Heart right ventricle (tissue), 16 donors: ENCODE results near the gene SMARCAL1. TPM values are rescaled to one million over a fixed set of nuclear protein-coding genes. Genes with fewer than 3 reads are reported as not detected.

ENCODE experiments used
- ATAC-seq, 8 donors: fragments of 200-7000 bp; cut with Tn5 transposase; one replicate each; pipeline ENCODE4 v1.9.1; 2020; ENCODE audit warnings: mild to moderate bottlenecking in 8 of 8, moderate library complexity in 8 of 8, moderate number of reproducible peaks in 1 of 8
- DNase-seq, 2 donors: peaks; one replicate each; pipeline ENCODE4 v3.0.0-alpha.2; 2020
- H3K27ac ChIP-seq, 10 donors: fragments of 200-600 bp; sonication (generic) in 2 of 10; one replicate each; pipeline versions ENCODE4 v1.5.0 to v1.8.0; 2020 to 2022; ENCODE audit warnings: mild to moderate bottlenecking in 3 of 10
- H3K27me3 ChIP-seq, 7 donors: fragments of 200-600 bp; one replicate each; pipeline ENCODE4 v1.8.0; 2021 to 2022; ENCODE audit warnings: mild to moderate bottlenecking in 2 of 7
- H3K36me3 ChIP-seq, 9 donors: fragments of 200-600 bp; sonication (generic) in 1 of 9; one replicate each; pipeline versions ENCODE4 v1.5.0 to v1.8.0; 2020 to 2022; ENCODE audit warnings: mild to moderate bottlenecking in 2 of 9
- H3K4me1 ChIP-seq, 9 donors: fragments of 200-600 bp; sonication (generic) in 1 of 9; one replicate each; pipeline versions ENCODE4 v1.5.0 to v1.8.0; 2020 to 2022; ENCODE audit warnings: mild to moderate bottlenecking in 4 of 9
- H3K4me3 ChIP-seq, 10 donors: fragments of 200-600 bp; sonication (generic) in 2 of 10; one replicate each; pipeline versions ENCODE4 v1.5.0 to v1.8.0; 2020 to 2022; ENCODE audit warnings: mild to moderate bottlenecking in 7 of 10, moderate library complexity in 2 of 10
- H3K9me3 ChIP-seq, 11 donors: fragments of 200-600 bp in 10 of 11; sonication (generic) in 2 of 11; one replicate each; pipeline versions ENCODE4 v1.5.0 to v1.8.0; 2013 to 2022; ENCODE audit warnings: mild to moderate bottlenecking in 2 of 11, control low read depth in 1 of 11, moderate library complexity in 1 of 11
- WGBS, 2 donors: extraction: QIAGEN DNeasy Blood & Tissue Kit; methylation state at CpG; one replicate each; pipeline ENCODE4 v1.1.7; 2013; ENCODE audit warnings: inconsistent platforms in 1 of 2; 5-methylcytosine and 5-hydroxymethylcytosine counted together
- intact Hi-C, 10 donors: fragments of 100-400 bp; cut with DNase I; formaldehyde crosslinking; loops; one replicate each; pipeline versions ENCODE4 v1.11.1 to v1.14.2; 2022
- polyA plus RNA-seq, 2 donors: library from polyadenylated mRNA; stranded (reverse); fragments of 200-250 nt; gene quantifications; one replicate each; pipeline ENCODE4 v1.2.3, GENCODE V29; 2013
- total RNA-seq, 10 donors: library from RNA; stranded (reverse); fragmentation: NEBNext Ultra II Directional in 3 of 10; extraction: Animal tissue kit (Norgen Biotek cat#: 25700) in 3 of 10; gene quantifications; one replicate each; pipeline versions ENCODE4 v1.2.1 to v1.2.4, GENCODE V29; 2021 to 2023
- TF ChIP-seq, protein P1 (sequence below), 9 donors: fragments of 200-600 bp; sonication (generic) in 2 of 9; IDR thresholded peaks; one replicate each; pipeline versions ENCODE4 v1.5.0 to v1.8.0; 2021 to 2022; ENCODE audit warnings: antibody characterized with exemption in 9 of 9, mild to moderate bottlenecking in 5 of 9, moderate library complexity in 1 of 9
- donor health status: Arrhythmogenic right ventricular cardiomyopathy.
- donor health status: ischemic (EF 13 %, LVEDD 7.1; RV severe dilation, severe dysfunction).
- donor health status: healthy with polysubstance abuse.
- donor health status: DM: no; HTN: yes; CAD: no.
- donor health status: DM: no; HTN: no; CAD: no.
- donor health status: ischemic (EF 25% LVEDD 6.9; RV normal size, moderate dysfunction).
- donor health status: ischemic (EF 25% LVEDD 5.7; RV mildly dilated, moderate dysfunction).
- donor health status: healthy.
- donor health status: DM: yes; HTN: yes; CAD: no.
- donor health status: Ischemic cardiomyopathy.
- donor health status: ischemic (EF 35%, LVEDD 5.7; RV mildly dilated, moderate dysfunction).
- donor health status: nonischemic (EF 11% LVEDD 7.7; RV severe dilation, severe dysfunction).
- donor health status: DM: yes; HTN: yes; CAD: no.
- donor health status: PGD.
- donor health status: ischemic (EF 29% LVEDD 5.4; RV normal size, mild dysfunction).
- donor health status: nonischemic (EF 23%, LVEDD 6.1; RV moderate dilation, normal function).

SMARCAL1 gene
- total and polyA plus RNA-seq, 12 donors: 3.8 to 14.8 (median 9.6) TPM

DNA sequence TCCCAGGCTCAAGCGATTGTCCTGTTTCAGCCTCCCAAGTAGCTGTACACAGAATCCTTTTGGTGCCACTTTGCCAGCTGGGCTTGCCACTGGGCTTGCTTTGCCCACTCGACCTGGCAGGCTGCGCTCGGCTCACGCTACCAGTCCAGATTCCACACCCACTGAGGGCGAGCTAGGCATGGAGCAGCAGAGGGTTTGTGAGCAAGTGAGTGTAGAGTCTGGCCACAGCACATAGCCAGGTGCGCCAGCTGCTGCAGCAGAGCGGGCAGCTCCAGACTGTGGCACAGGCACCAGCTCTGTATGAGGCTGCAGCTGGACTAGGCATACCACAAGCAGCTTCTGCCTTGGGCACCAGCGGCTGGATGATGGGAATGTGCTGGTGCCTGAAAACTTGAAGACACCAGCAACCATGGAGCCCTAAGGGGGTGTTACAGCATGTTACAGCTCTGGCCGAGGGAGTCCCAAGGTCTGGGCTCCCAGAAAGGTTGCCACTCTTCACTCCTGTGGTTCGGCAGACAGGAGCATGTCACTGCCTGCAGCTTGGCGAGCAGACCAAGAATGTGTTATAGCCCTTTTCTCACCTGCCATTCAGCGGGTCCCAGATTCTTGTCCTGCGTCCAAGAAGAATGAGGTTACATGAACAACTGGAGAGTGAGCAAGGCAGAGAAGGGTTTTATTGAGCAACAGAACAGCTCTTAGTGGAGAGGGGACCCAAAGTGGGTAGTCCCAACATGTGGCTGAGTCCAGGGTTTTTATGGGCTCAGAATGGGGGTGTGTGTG lies 12.9 kb downstream of the SMARCAL1 start:
- 98 to 99% methylated on average over 14 of the region's 14 CpGs for WGBS, 2 donors
- peaks cover 0 to 10% (median 0%) of the 10 kb centered on the region in 11 donors for H3K9me3 ChIP-seq
- H3K36me3 ChIP-seq: peaks cover 0 to 100% (median 65%) of the 10 kb centered on the region in 9 donors
- no peaks in the 10 kb centered on the region for H3K27me3 ChIP-seq
- no peak overlapping the region for H3K27ac ChIP-seq
- H3K4me1 ChIP-seq: peaks cover 0 to 11% (median 2%) of the 10 kb centered on the region in 9 donors
- DNase-seq: no peak
- TF ChIP-seq, protein P1, sequence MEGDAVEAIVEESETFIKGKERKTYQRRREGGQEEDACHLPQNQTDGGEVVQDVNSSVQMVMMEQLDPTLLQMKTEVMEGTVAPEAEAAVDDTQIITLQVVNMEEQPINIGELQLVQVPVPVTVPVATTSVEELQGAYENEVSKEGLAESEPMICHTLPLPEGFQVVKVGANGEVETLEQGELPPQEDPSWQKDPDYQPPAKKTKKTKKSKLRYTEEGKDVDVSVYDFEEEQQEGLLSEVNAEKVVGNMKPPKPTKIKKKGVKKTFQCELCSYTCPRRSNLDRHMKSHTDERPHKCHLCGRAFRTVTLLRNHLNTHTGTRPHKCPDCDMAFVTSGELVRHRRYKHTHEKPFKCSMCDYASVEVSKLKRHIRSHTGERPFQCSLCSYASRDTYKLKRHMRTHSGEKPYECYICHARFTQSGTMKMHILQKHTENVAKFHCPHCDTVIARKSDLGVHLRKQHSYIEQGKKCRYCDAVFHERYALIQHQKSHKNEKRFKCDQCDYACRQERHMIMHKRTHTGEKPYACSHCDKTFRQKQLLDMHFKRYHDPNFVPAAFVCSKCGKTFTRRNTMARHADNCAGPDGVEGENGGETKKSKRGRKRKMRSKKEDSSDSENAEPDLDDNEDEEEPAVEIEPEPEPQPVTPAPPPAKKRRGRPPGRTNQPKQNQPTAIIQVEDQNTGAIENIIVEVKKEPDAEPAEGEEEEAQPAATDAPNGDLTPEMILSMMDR (IDR thresholded peaks at IDR 0.05): no peak
- ATAC-seq: no peak
- intact Hi-C loops: no loop called here
- no peak overlapping the region for H3K4me3 ChIP-seq

- WGBS, 2 donors: 92 to 95% methylated on average over 2 of the region's 2 CpGs
- ATAC-seq (no peak), DNase-seq (no peak)
- no peaks in the 10 kb centered on the region for H3K27me3 ChIP-seq
- intact Hi-C loops: no loop called here
- H3K27ac ChIP-seq: peak overlapping the region in 3 of 10 donors; percentile 37 to 42 (median 41)
- peaks cover 0 to 10% (median 0%) of the 10 kb centered on the region in 11 donors for H3K9me3 ChIP-seq
- peaks cover 0 to 100% (median 64%) of the 10 kb centered on the region in 9 donors for H3K36me3 ChIP-seq
- no peak overlapping the region for H3K4me3 ChIP-seq
- TF ChIP-seq, protein P1 (IDR thresholded peaks at IDR 0.05): no peak
- H3K4me1 ChIP-seq: peaks cover 0 to 11% (median 2%) of the 10 kb centered on the region in 9 donors
These were observed 14.0 kb downstream of the SMARCAL1 start for GRCh38 chr2:216426166-216426777.

- Histone ChIP-seq H3K27ac (peak overlapping the region in 4 of 10 donors; percentile 30 to 42 (median 39)), H3K27me3 (no peaks in the 10 kb centered on the region), H3K9me3 (peaks cover 0 to 10% (median 0%) of the 10 kb centered on the region in 11 donors), H3K36me3 (peaks cover 0 to 100% (median 58%) of the 10 kb centered on the region in 9 donors), H3K4me1 (peaks cover 0 to 11% (median 2%) of the 10 kb centered on the region in 9 donors), H3K4me3 (no peak overlapping the region)
- 54% methylated on average over 4 of the region's 4 CpGs for WGBS, 2 donors
- intact Hi-C loops: no loop called here
- TF ChIP-seq, protein P1 (IDR thresholded peaks at IDR 0.05): no peak
- DNase-seq (no peak), ATAC-seq (peak in 6 of 8 donors; percentile 42 to 82 (median 66))
These were observed 14.7 kb downstream of the SMARCAL1 start for GRCh38 chr2:216426938-216427337.

DNA sequence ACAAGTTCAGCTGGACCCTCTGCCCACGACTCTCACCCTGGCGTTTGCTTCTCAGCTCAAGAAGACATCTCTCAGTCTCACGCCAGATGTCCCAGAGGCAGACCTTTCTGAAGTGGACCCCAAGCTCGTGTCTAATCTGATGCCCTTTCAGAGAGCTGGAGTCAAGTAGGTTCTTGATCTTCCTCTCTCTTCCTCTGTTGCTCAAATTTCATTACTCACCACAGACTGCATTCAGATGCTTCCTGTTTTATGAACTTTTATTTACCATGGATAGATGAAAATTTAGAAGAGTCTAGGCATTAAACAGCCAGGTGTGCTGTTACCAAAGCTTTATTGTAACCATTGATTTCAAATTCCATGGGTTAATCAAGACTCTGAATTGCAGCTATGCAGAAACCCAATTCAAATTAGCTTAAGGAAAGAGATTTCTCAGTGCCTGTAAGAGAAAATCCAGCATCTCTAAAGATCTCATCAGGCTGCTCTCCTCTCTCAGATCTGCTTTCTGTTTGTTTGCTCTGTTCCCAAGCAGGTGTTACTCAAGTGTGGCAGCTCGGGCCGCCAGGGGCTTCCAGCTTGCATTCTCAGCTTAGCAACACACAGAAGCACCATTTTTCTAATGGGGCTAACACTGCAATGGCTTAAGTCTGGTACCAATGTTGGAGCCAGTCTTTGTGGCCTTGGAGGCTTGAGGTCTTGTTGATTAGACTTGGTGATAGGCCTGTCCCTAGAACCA lies 16.5 kb downstream of the SMARCAL1 start:
- ATAC-seq (no peak), DNase-seq (no peak)
- Histone ChIP-seq H3K36me3 (peaks cover 0 to 100% (median 59%) of the 10 kb centered on the region in 9 donors), H3K27ac (no peak overlapping the region), H3K9me3 (peaks cover 0 to 10% (median 0%) of the 10 kb centered on the region in 11 donors), H3K4me1 (peaks cover 0 to 11% (median 2%) of the 10 kb centered on the region in 9 donors), H3K27me3 (no peaks in the 10 kb centered on the region), H3K4me3 (no peak overlapping the region)
- TF ChIP-seq, protein P1 (IDR thresholded peaks at IDR 0.05): no peak
- intact Hi-C loops: no loop called here
- WGBS, 2 donors: 87% methylated on average over 6 of the region's 6 CpGs
